Measurements from ENCODE around the gene CSNK1G2. TPM values are rescaled to one million over a fixed set of nuclear protein-coding genes. Genes with fewer than 3 reads are reported as not detected.

Gene CSNK1G2
- total RNA-seq, 1 donor from 2014 or later, result 41.6 TPM

GRCh38 chr19:1917146-1917545 is 23.8 kb upstream of the CSNK1G2 start:
- FAIRE-seq, result no peak
- DNase-seq (ENCODE audit: low spot score in 2 of 2), result no peak

GRCh38 chr19:1917926-1918325 is 23.0 kb upstream of the CSNK1G2 start:
- DNase-seq (ENCODE audit: low spot score in 2 of 2) (no peak), FAIRE-seq (no peak)

- DNase-seq (ENCODE audit: low spot score in 2 of 2), result no peak
- FAIRE-seq, result no peak
Measured at GRCh38 chr19:1918975-1919374, 22.0 kb upstream of the CSNK1G2 start.

- FAIRE-seq (no peak), DNase-seq (ENCODE audit: low spot score in 2 of 2) (no peak)
Measured at GRCh38 chr19:1920644-1921043, 20.3 kb upstream of the CSNK1G2 start.

GRCh38 chr19:1921326-1921725 is 19.6 kb upstream of the CSNK1G2 start:
- no peak for FAIRE-seq

GRCh38 chr19:1921825-1922224 is 19.1 kb upstream of the CSNK1G2 start:
- FAIRE-seq (no peak), DNase-seq (ENCODE audit: low spot score in 2 of 2) (no peak)

More at GRCh38 chr19:1921326-1921725, 19.6 kb upstream of the CSNK1G2 start:
- DNase-seq (ENCODE audit: low spot score in 2 of 2), result no peak

GRCh38 chr19:1922803-1923202 is 18.2 kb upstream of the CSNK1G2 start:
- FAIRE-seq (no peak), DNase-seq (ENCODE audit: low spot score in 2 of 2) (no peak)

- no peak for FAIRE-seq
Measured at GRCh38 chr19:1923319-1923718, 17.7 kb upstream of the CSNK1G2 start.

GRCh38 chr19:1924320-1924961 is 16.5 kb upstream of the CSNK1G2 start:
- FAIRE-seq (no peak), DNase-seq (ENCODE audit: low spot score in 2 of 2) (no peak)

More at GRCh38 chr19:1923319-1923718, 17.7 kb upstream of the CSNK1G2 start:
- no peak for DNase-seq (ENCODE audit: low spot score in 2 of 2)

GRCh38 chr19:1925544-1925943 is 15.4 kb upstream of the CSNK1G2 start:
- no peak for DNase-seq (ENCODE audit: low spot score in 2 of 2)
- no peak for FAIRE-seq

- DNase-seq (ENCODE audit: low spot score in 2 of 2), result peak; percentile 74 to 88
- FAIRE-seq, result no peak
Measured at GRCh38 chr19:1929021-1929742, 11.8 kb upstream of the CSNK1G2 start.

- DNase-seq (ENCODE audit: low spot score in 2 of 2) (no peak), FAIRE-seq (no peak)
Measured at GRCh38 chr19:1931445-1931844, 9.5 kb upstream of the CSNK1G2 start.

- FAIRE-seq (no peak), DNase-seq (ENCODE audit: low spot score in 2 of 2) (no peak)
Measured at GRCh38 chr19:1932395-1932794, 8.6 kb upstream of the CSNK1G2 start.

GRCh38 chr19:1933244-1933643 is 7.7 kb upstream of the CSNK1G2 start:
- DNase-seq (ENCODE audit: low spot score in 2 of 2), result no peak
- no peak for FAIRE-seq

- FAIRE-seq, result no peak
- DNase-seq (ENCODE audit: low spot score in 2 of 2), result no peak
Measured at GRCh38 chr19:1933942-1934341, 7.0 kb upstream of the CSNK1G2 start.

- FAIRE-seq (no peak), DNase-seq (ENCODE audit: low spot score in 2 of 2) (peak in 1 of 2 donors; percentile 56)
Measured at GRCh38 chr19:1935484-1936208, 5.3 kb upstream of the CSNK1G2 start.

GRCh38 chr19:1936430-1936829 is 4.5 kb upstream of the CSNK1G2 start:
- no peak for FAIRE-seq

GRCh38 chr19:1936916-1937610 is 3.9 kb upstream of the CSNK1G2 start:
- DNase-seq (ENCODE audit: low spot score in 2 of 2), result no peak
- no peak for FAIRE-seq

More at GRCh38 chr19:1936430-1936829, 4.5 kb upstream of the CSNK1G2 start:
- no peak for DNase-seq (ENCODE audit: low spot score in 2 of 2)

- FAIRE-seq (no peak), DNase-seq (ENCODE audit: low spot score in 2 of 2) (no peak)
Measured at GRCh38 chr19:1938071-1938470, 2.9 kb upstream of the CSNK1G2 start.

- DNase-seq (ENCODE audit: low spot score in 2 of 2) (peak; percentile 69 to 73), FAIRE-seq (no peak)
Measured at GRCh38 chr19:1942078-1942933, 1.3 kb downstream of the CSNK1G2 start.

All from frontal cortex (tissue), 4 donors.